Measurements from ENCODE around the gene TCFL5. TPM values are rescaled to one million over a fixed set of nuclear protein-coding genes. Genes with fewer than 3 reads are reported as not detected.
"Not testable (repeated sequence)": the region's sequence is repeated elsewhere in the genome, so short reads cannot be mapped to it uniquely, and the experiment has no call there.

TCFL5 gene
- polyA plus RNA-seq, 2 donors: 2.8 to 3.5 TPM

- Histone ChIP-seq H3K36me3 (ENCODE audit: control insufficient read depth in 2 of 2, insufficient read depth in 2 of 2, low read length in 1 of 2) (peaks cover 0 to 9% of the 10 kb centered on the region in 2 donors), H3K27ac (ENCODE audit: low read depth in 2 of 2, low read length in 1 of 2) (no peak overlapping the region), H3K27me3 (ENCODE audit: control insufficient read depth in 1 of 2, insufficient read depth in 2 of 2, low read length in 2 of 2) (no peaks in the 10 kb centered on the region), H3K9me3 (ENCODE audit: control insufficient read depth in 2 of 2, insufficient read depth in 1 of 2, low read depth in 1 of 2, low read length in 1 of 2) (no peaks in the 10 kb centered on the region), H3K4me1 (ENCODE audit: control insufficient read depth in 2 of 2, insufficient read depth in 2 of 2, low read length in 1 of 2) (peaks cover 3 to 14% of the 10 kb centered on the region in 2 donors), H3K4me3 (ENCODE audit: low read depth in 1 of 2, low read length in 2 of 2) (no peak overlapping the region)
- 88 to 92% methylated on average over 19 of the region's 23 CpGs for WGBS, 2 donors
Measured at GRCh38 chr20:62858058-62858830, 3.4 kb downstream of the TCFL5 start.

- peaks cover 0 to 17% of the 10 kb centered on the region in 2 donors for H3K36me3 ChIP-seq (ENCODE audit: control insufficient read depth in 2 of 2, insufficient read depth in 2 of 2, low read length in 1 of 2)
- no peak overlapping the region for H3K27ac ChIP-seq (ENCODE audit: low read depth in 2 of 2, low read length in 1 of 2)
- 73 to 78% methylated on average over 25 of the region's 25 CpGs for WGBS, 2 donors
- no peaks in the 10 kb centered on the region for H3K27me3 ChIP-seq (ENCODE audit: control insufficient read depth in 1 of 2, insufficient read depth in 2 of 2, low read length in 2 of 2)
- no peak overlapping the region for H3K4me3 ChIP-seq (ENCODE audit: low read depth in 1 of 2, low read length in 2 of 2)
- H3K4me1 ChIP-seq (ENCODE audit: control insufficient read depth in 2 of 2, insufficient read depth in 2 of 2, low read length in 1 of 2): peaks cover 3 to 13% of the 10 kb centered on the region in 2 donors
- no peaks in the 10 kb centered on the region for H3K9me3 ChIP-seq (ENCODE audit: control insufficient read depth in 2 of 2, insufficient read depth in 1 of 2, low read depth in 1 of 2, low read length in 1 of 2)
Measured at GRCh38 chr20:62856931-62857619, 4.5 kb downstream of the TCFL5 start.

- no peaks in the 10 kb centered on the region for H3K27me3 ChIP-seq (ENCODE audit: control insufficient read depth in 1 of 2, insufficient read depth in 2 of 2, low read length in 2 of 2)
- no peak overlapping the region for H3K27ac ChIP-seq (ENCODE audit: low read depth in 2 of 2, low read length in 1 of 2)
- H3K4me3 ChIP-seq (ENCODE audit: low read depth in 1 of 2, low read length in 2 of 2): no peak overlapping the region
- 85 to 96% methylated on average over 5 of the region's 5 CpGs for WGBS, 2 donors
- H3K9me3 ChIP-seq (ENCODE audit: control insufficient read depth in 2 of 2, insufficient read depth in 1 of 2, low read depth in 1 of 2, low read length in 1 of 2): no peaks in the 10 kb centered on the region
- H3K36me3 ChIP-seq (ENCODE audit: control insufficient read depth in 2 of 2, insufficient read depth in 2 of 2, low read length in 1 of 2): peaks cover 0 to 17% of the 10 kb centered on the region in 2 donors
- peaks cover 0 to 5% of the 10 kb centered on the region in 2 donors for H3K4me1 ChIP-seq (ENCODE audit: control insufficient read depth in 2 of 2, insufficient read depth in 2 of 2, low read length in 1 of 2)
Measured at GRCh38 chr20:62855120-62855519, 6.5 kb downstream of the TCFL5 start.

- Histone ChIP-seq H3K4me3 (ENCODE audit: low read depth in 1 of 2, low read length in 2 of 2) (no peak overlapping the region), H3K9me3 (ENCODE audit: control insufficient read depth in 2 of 2, insufficient read depth in 1 of 2, low read depth in 1 of 2, low read length in 1 of 2) (no peaks in the 10 kb centered on the region), H3K4me1 (ENCODE audit: control insufficient read depth in 2 of 2, insufficient read depth in 2 of 2, low read length in 1 of 2) (peaks cover 0 to 5% of the 10 kb centered on the region in 2 donors), H3K27me3 (ENCODE audit: control insufficient read depth in 1 of 2, insufficient read depth in 2 of 2, low read length in 2 of 2) (no peaks in the 10 kb centered on the region), H3K27ac (ENCODE audit: low read depth in 2 of 2, low read length in 1 of 2) (no peak overlapping the region), H3K36me3 (ENCODE audit: control insufficient read depth in 2 of 2, insufficient read depth in 2 of 2, low read length in 1 of 2) (peaks cover 0 to 17% of the 10 kb centered on the region in 2 donors)
- 95 to 96% methylated on average over 13 of the region's 13 CpGs for WGBS, 2 donors
Measured at GRCh38 chr20:62854121-62854520, 7.5 kb downstream of the TCFL5 start.

GRCh38 chr20:62853304-62853703 is 8.3 kb downstream of the TCFL5 start:
- H3K4me3 ChIP-seq (ENCODE audit: low read depth in 1 of 2, low read length in 2 of 2); H3K27ac ChIP-seq (ENCODE audit: low read depth in 2 of 2, low read length in 1 of 2); H3K4me1 ChIP-seq (ENCODE audit: control insufficient read depth in 2 of 2, insufficient read depth in 2 of 2, low read length in 1 of 2); H3K27me3 ChIP-seq (ENCODE audit: control insufficient read depth in 1 of 2, insufficient read depth in 2 of 2, low read length in 2 of 2); H3K9me3 ChIP-seq (ENCODE audit: control insufficient read depth in 2 of 2, insufficient read depth in 1 of 2, low read depth in 1 of 2, low read length in 1 of 2): not testable (repeated sequence)
- WGBS, 2 donors: 92 to 95% methylated on average over 6 of the region's 6 CpGs
- peaks cover 0 to 17% of the 10 kb centered on the region in 2 donors for H3K36me3 ChIP-seq (ENCODE audit: control insufficient read depth in 2 of 2, insufficient read depth in 2 of 2, low read length in 1 of 2)

GRCh38 chr20:62852841-62853240 is 8.8 kb downstream of the TCFL5 start:
- no peaks in the 10 kb centered on the region for H3K9me3 ChIP-seq (ENCODE audit: control insufficient read depth in 2 of 2, insufficient read depth in 1 of 2, low read depth in 1 of 2, low read length in 1 of 2)
- H3K4me3 ChIP-seq (ENCODE audit: low read depth in 1 of 2, low read length in 2 of 2): no peak overlapping the region
- H3K36me3 ChIP-seq (ENCODE audit: control insufficient read depth in 2 of 2, insufficient read depth in 2 of 2, low read length in 1 of 2): peaks cover 0 to 17% of the 10 kb centered on the region in 2 donors
- H3K27ac ChIP-seq (ENCODE audit: low read depth in 2 of 2, low read length in 1 of 2): no peak overlapping the region
- WGBS, 2 donors: 93 to 95% methylated on average over 12 of the region's 12 CpGs
- no peaks in the 10 kb centered on the region for H3K27me3 ChIP-seq (ENCODE audit: control insufficient read depth in 1 of 2, insufficient read depth in 2 of 2, low read length in 2 of 2)
- H3K4me1 ChIP-seq (ENCODE audit: control insufficient read depth in 2 of 2, insufficient read depth in 2 of 2, low read length in 1 of 2): peaks cover 0 to 8% of the 10 kb centered on the region in 2 donors

GRCh38 chr20:62852196-62852595 is 9.4 kb downstream of the TCFL5 start:
- no peaks in the 10 kb centered on the region for H3K9me3 ChIP-seq (ENCODE audit: control insufficient read depth in 2 of 2, insufficient read depth in 1 of 2, low read depth in 1 of 2, low read length in 1 of 2)
- WGBS, 2 donors: 91 to 92% methylated on average over 8 of the region's 8 CpGs
- H3K27me3 ChIP-seq (ENCODE audit: control insufficient read depth in 1 of 2, insufficient read depth in 2 of 2, low read length in 2 of 2): no peaks in the 10 kb centered on the region
- H3K4me1 ChIP-seq (ENCODE audit: control insufficient read depth in 2 of 2, insufficient read depth in 2 of 2, low read length in 1 of 2): peaks cover 0 to 9% of the 10 kb centered on the region in 2 donors
- H3K36me3 ChIP-seq (ENCODE audit: control insufficient read depth in 2 of 2, insufficient read depth in 2 of 2, low read length in 1 of 2): peaks cover 0 to 17% of the 10 kb centered on the region in 2 donors
- H3K27ac ChIP-seq (ENCODE audit: low read depth in 2 of 2, low read length in 1 of 2): no peak overlapping the region
- H3K4me3 ChIP-seq (ENCODE audit: low read depth in 1 of 2, low read length in 2 of 2): no peak overlapping the region

- H3K4me3 ChIP-seq (ENCODE audit: low read depth in 1 of 2, low read length in 2 of 2): no peak overlapping the region
- WGBS, 2 donors: 88 to 90% methylated on average over 22 of the region's 22 CpGs
- H3K27me3 ChIP-seq (ENCODE audit: control insufficient read depth in 1 of 2, insufficient read depth in 2 of 2, low read length in 2 of 2): no peaks in the 10 kb centered on the region
- no peaks in the 10 kb centered on the region for H3K9me3 ChIP-seq (ENCODE audit: control insufficient read depth in 2 of 2, insufficient read depth in 1 of 2, low read depth in 1 of 2, low read length in 1 of 2)
- no peak overlapping the region for H3K27ac ChIP-seq (ENCODE audit: low read depth in 2 of 2, low read length in 1 of 2)
- peaks cover 0 to 11% of the 10 kb centered on the region in 2 donors for H3K36me3 ChIP-seq (ENCODE audit: control insufficient read depth in 2 of 2, insufficient read depth in 2 of 2, low read length in 1 of 2)
- peaks cover 0 to 5% of the 10 kb centered on the region in 2 donors for H3K4me1 ChIP-seq (ENCODE audit: control insufficient read depth in 2 of 2, insufficient read depth in 2 of 2, low read length in 1 of 2)
Measured at GRCh38 chr20:62850333-62850974, 11.2 kb downstream of the TCFL5 start.

- H3K9me3 ChIP-seq (ENCODE audit: control insufficient read depth in 2 of 2, insufficient read depth in 1 of 2, low read depth in 1 of 2, low read length in 1 of 2): no peaks in the 10 kb centered on the region
- H3K4me1 ChIP-seq (ENCODE audit: control insufficient read depth in 2 of 2, insufficient read depth in 2 of 2, low read length in 1 of 2): peaks cover 0 to 5% of the 10 kb centered on the region in 2 donors
- H3K27ac ChIP-seq (ENCODE audit: low read depth in 2 of 2, low read length in 1 of 2): no peak overlapping the region
- H3K4me3 ChIP-seq (ENCODE audit: low read depth in 1 of 2, low read length in 2 of 2): no peak overlapping the region
- H3K27me3 ChIP-seq (ENCODE audit: control insufficient read depth in 1 of 2, insufficient read depth in 2 of 2, low read length in 2 of 2): no peaks in the 10 kb centered on the region
- H3K36me3 ChIP-seq (ENCODE audit: control insufficient read depth in 2 of 2, insufficient read depth in 2 of 2, low read length in 1 of 2): peaks cover 0 to 11% of the 10 kb centered on the region in 2 donors
Measured at GRCh38 chr20:62849431-62849830, 12.2 kb downstream of the TCFL5 start.
